ENCODE measurements around the gene EI24.

EI24 gene

GRCh38 chr11:125583496-125583895 is 14.2 kb downstream of the EI24 start:
- DNase-seq = no peak

DNA sequence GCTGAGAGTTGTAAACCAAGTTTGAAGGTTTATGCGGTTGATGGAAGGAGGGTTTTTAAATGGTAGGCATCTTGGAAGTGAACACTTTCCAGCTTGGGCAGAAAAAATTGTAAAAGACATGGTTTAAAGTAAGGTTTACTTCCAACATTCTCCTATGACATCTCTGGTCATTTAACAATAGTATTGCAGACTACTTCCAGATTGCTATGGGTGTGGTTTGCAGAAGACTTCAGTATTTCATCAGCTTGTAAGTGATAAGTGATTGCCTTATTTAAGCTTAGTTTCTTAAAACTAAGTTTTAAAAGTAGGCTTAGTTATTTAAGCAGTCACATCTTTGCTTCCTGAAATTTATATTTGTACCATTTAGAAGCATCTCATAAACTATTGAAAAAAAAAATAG is 16.2 kb downstream of the EI24 start:
- DNase-seq = no peak

DNA sequence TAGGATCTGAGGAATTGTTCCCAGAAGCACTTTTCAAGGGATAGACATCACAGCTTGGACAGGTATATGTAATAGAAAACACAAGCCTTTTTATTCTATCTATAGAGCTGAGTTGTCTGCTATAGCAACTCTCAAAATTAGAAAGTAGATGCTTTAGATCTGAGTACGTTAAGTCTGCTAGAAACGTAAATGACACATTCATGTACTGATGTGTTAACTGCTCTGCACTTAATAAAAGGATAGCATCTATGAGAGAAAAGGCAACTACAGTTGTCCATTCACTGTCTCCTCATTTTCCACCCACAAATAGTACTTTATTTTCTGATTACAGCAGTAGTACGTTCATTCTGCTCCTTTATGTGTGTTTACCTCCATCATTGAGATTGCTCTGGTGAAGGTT is 17.3 kb downstream of the EI24 start:
- DNase-seq = no peak

DNA sequence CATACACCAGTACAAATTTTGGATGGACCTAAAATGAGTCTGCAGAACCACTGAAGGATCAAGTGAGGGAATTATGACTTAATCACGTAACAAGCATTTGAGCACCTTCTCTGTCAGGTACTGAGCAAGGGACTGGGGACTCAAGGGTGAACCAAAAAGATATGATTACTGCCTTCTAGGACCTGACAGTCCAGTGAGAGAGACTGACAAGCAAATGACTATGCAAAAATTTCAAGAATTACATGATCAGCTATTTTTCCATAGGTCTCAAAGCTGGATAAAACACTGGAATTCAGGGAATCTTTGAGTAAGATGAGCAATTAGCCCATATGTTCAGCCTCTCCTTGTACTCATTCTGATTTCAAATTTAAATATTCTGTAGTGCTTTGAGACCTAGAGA is 18.2 kb downstream of the EI24 start:
- DNase-seq = no peak

DNA sequence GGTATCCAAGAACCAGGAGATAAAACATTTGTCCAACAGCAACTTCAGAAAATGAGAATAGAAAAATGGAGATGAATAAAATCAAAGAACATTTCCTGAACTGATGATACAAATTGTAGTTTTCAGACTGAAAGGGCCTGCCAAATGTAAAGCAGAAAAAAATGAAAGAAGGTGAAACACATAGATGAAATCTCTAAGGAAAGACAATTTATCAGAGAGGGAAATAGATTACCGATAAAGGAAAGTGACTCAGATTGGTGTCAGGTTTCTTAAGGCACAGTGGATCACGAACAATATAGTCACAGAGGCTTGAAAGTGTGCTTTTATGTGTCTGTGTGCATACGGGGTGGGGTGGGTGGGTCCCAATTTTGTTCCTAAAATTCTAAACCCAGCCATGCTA is 19.2 kb downstream of the EI24 start:
- DNase-seq = no peak

DNA sequence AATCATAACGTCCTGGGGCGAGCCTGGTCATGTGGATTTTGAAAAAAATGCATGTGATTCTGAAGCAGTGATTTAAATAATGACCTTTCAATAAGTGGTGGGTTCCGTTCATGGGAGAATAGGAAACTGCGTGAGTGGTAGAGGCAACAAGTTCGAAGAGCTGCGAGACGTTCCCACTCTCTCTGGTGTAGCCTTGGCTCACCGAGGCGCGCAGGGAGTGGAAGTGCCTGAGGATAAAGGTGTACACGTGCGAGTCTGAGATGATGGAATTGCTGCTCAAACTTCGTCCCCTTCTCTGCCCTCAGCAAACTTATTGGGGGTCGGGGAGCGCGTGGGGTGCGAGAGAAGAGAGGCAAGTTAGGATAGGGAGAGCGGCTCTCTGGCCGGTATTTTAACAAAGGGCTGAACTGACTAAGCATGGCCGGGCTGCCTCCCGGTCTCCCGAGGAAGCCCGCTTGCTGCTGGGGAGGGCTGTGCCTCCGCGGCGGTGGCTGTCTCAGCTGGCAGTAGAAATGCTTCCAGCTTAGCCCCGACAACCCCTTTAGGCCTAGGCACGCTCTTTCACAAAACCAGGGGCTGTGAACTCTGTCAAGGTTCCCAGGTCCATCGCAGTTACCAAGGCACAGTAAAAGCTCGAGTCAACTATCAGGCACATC is 22.5 kb downstream of the EI24 start:
- DNase-seq = no peak

DNA sequence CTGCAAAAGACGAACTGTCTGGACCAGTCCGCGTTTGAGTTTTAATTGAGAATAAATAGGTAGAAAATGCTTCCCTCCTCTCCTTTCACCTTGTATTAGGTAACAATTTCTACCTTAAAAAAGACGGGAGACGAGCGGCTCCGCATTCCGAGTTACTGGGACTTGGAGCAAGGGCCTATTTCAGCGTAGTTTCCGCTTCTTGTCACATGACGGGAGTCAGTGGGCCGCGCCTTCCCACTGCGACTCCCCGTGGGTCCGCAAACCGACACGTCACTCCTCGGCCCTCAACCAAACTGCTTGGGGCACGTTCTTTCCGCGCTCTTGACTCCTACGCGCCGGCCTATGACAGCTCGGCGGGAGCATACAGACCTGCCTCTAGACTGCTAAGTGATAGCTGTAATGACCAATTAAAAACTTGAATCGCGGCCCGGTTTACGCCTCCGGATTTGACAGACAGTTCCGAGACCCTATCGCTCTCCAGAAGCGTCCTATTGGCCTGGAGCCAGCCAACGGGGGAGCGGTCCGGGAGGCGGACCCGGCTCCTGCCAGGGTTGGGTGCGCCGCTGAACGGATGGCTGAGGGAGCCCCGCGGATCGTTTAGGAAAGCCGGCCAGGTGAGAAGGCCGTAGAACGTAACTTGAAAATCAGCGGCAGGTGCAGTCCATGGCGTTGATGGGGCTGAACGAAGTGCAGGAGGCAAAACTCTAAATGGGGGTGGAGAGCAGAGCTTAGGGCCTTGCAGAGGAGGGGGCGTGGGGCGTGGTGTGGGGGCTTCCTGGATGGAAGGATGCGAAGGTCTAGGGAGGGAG is 23.2 kb downstream of the EI24 start, which contains the start of gene STT3A:
TSS of gene STT3A (plus strand) at position 548 of the 809 bp plus-strand sequence. CDS start 3,064 bp downstream, outside the sequence.
- peak; percentile 100 for DNase-seq

DNA sequence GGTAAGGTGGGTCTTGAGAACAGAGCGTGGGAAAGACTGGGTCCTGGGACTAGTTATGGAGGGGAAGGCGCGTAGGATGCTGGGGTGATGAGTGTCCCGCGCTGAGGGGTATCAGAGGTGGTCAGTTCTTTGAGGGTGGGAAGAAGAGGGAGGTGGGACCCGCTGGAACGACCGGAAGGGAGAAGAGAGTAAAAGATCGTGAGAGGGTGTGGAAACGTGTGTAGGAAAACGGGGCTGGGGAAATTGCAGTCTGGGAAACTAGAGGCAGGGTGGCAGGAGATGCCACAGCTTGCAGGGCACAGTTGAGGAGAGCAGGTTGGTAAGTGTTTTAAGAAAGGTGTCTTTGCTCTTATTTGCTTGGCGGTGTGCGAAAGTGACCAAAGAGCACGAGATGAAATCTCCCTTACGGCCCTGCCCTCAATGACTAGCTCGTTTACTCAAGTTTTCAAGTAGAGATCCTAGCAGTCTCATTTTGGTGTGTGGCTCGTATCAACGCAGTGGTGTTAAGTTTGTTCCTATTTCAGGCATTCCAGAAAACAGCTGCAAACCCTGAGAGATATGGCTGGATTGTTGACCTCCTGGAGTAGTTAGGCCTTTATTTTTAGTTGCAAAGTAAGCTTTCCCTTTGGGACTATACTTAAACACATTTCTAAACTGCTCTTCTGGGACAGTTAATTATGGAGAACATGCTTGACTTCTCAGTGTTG is 24.0 kb downstream of the EI24 start:
- peak; percentile 21 for DNase-seq

GRCh38 chr11:125594958-125595357 is 25.7 kb downstream of the EI24 start:
- no peak for DNase-seq

GRCh38 chr11:125600663-125601062 is 31.4 kb downstream of the EI24 start:
- no peak for DNase-seq

GRCh38 chr11:125603207-125603606 is 33.9 kb downstream of the EI24 start:
- no peak for DNase-seq

DNA sequence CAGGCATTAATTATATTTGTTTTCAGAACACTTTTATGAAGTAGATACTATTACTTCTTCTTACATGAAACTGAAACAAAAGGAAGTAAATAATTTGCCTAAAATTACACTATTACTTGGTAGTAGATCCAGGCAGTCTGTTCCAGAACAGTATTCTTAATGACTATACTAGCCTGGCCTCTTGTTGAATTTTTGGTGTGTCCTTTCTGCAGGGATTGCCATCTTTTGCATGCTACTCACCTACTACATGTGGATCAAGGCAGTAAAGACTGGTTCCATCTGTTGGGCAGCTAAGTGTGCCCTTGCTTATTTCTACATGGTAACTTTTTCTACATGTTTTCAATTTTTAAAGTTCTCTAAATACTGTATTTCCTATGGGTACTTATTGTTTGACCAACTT is 36.1 kb downstream of the EI24 start:
- no peak for DNase-seq

- no peak for DNase-seq
Measured at GRCh38 chr11:125609545-125609944, 40.3 kb downstream of the EI24 start.

DNA sequence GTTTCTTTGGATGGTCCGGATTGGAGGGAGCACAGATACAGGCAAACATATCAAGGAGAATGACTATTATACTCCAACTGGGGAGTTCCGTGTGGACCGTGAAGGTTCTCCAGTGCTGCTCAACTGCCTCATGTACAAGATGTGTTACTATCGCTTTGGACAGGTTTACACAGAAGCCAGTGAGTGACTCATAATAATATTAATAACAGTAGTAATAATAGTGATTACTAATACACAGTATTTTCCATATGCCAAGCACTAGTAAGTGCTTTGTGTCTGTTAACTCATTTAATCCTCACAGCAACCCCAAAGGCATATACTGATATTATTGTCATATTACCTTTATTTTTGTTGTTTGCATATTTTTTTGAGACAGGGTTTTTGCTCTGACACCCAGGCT is 49.1 kb downstream of the EI24 start:
- no peak for DNase-seq

GRCh38 chr11:125621995-125622394 is 52.7 kb downstream of the EI24 start:
- DNase-seq = no peak

DNA sequence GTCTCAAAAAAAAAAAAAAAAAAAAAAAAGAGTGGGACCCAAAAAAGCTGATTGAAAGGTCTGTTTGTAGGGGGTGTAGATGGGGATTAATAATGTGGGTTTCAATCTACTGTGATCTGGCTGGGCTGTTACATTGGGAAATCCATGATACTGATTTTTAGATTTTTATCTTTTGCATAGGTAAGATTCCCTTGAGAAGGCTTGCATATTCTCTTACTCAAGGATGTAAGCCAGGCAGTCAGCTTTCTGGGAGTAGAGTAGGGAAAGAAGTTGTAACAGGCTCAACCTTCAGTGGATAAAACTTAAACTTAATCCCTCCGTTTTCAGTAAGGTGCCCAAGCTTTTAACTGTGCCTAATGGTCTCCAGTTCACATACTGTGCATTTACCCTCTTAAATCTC is 53.8 kb downstream of the EI24 start:
- DNase-seq = no peak

- DNase-seq = no peak
Measured at GRCh38 chr11:125624756-125625213, 55.5 kb downstream of the EI24 start, which contains the start of gene CHEK1. TSS of gene CHEK1 (plus strand) at chr11:125625163. CDS start at chr11:125626769, 1,606 bp downstream.

- DNase-seq = no peak
Measured at GRCh38 chr11:125625225-125625629, 56.0 kb downstream of the EI24 start.

DNA sequence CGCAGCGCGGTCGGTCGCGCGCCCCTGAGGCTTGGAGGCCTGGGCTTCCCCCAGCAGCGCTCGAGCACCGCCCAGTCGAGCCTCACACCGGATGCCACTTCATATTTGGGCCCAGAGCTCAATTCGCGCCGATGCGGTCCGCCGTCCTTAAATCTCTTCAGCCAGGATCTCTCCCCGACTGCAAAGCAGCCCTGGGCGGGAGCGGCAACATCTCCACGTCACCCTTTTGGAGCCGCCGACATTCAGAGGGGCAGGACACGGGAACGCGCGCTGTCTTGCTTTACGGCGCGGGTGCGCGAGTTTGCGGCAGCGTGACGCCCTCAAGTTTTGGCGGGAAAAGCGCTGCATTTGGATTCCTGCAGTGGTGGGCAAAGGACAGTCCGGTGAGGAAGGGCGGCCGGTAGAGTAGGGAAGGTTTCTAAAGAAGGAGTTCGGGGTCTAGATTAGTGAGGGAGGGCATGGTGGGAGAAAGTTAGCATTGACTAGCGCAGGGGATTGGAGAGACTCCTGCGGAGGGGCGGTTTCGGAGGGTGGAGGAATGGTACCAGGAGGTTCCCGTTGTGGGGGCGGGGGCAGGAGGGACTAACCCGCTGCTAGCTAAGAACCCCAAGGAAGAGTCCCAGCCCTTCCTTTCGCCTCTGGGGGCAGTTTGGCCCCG is 56.5 kb downstream of the EI24 start:
- DNase-seq = peak; percentile 29

GRCh38 chr11:125626288-125626950 is 57.1 kb downstream of the EI24 start:
- no peak for DNase-seq

DNA sequence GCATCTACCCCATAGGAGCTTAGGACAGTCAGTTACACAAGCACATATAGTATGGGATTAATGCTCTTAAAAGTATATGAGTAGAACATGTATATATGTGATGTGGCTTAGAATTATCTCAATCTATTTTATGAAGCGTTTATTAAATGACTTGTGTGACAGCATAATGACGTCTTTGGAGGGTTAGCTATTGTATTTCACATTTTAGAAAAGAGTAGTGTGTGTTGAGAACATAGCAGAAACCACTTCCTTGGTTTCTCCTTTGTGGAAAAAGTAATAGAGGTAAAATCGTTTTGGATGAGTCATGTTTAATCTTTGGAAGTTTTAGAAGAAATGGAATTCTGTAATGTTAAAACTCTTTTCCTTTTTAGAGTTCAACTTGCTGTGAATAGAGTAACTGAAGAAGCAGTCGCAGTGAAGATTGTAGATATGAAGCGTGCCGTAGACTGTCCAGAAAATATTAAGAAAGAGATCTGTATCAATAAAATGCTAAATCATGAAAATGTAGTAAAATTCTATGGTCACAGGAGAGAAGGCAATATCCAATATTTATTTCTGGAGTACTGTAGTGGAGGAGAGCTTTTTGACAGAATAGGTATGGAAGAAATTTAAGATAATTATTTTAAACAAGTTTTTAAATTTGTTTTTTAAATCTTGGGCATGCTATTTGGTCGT is 58.1 kb downstream of the EI24 start:
- DNase-seq = no peak
